H1 (cell line): Measurements from ENCODE around the gene NANOS3. TPM values are rescaled to one million over a fixed set of nuclear protein-coding genes. Genes with fewer than 3 reads are reported as not detected.

Source experiments
- CTCF ChIA-PET: fragments of 300-600 bp; sonication (Branson Sonifier 250); formaldehyde crosslinking; loops from one replicate; lab custom pipeline; 2021; ENCODE audit not compliant: partially characterized antibody; lab: Charles Lee
- POLR2A ChIA-PET: fragments of 300-600 bp; sonication (Branson Sonifier 250); formaldehyde crosslinking; loops from one replicate; lab custom pipeline; 2021; ENCODE audit warnings: inconsistent platforms; ENCODE audit not compliant: partially characterized antibody; lab: Charles Lee
- DNase-seq, 2 experiments: peaks; one replicate each; pipeline versions ENCODE4 v3.0.0 to v3.0.0-alpha.2; 2010 to 2022; ENCODE audit warnings: low spot score in 2 of 2, low read depth in 1 of 2, mixed read lengths in 1 of 2
- FAIRE-seq: peaks from 2 replicates; lab custom pipeline; 2011; peaks lifted over from hg19 to GRCh38; lab: Jason Lieb, UNC
- H2AFZ ChIP-seq: 2 replicates; pipeline ENCODE4 v1.8.1; 2012; ENCODE audit warnings: low read length, inconsistent platforms
- H2AK5ac ChIP-seq: 2 replicates; pipeline ENCODE4 v1.6.1; 2013; ENCODE audit warnings: low read depth, low read length
- H2BK120ac ChIP-seq: replicated peaks from 2 replicates; pipeline ENCODE3; 2013; ENCODE audit warnings: low read depth, low read length, inconsistent platforms
- H2BK12ac ChIP-seq: 2 replicates; pipeline ENCODE4 v1.6.1; 2013; ENCODE audit warnings: low read depth, low read length
- H2BK15ac ChIP-seq: 2 replicates; pipeline ENCODE4 v1.6.1; 2013; ENCODE audit warnings: low read length
- H2BK20ac ChIP-seq: 2 replicates; pipeline ENCODE4 v1.6.1; 2013; ENCODE audit warnings: low read length
- H2BK5ac ChIP-seq: 2 replicates; pipeline ENCODE4 v1.6.1; 2013; ENCODE audit warnings: low read depth, low read length
- H3K14ac ChIP-seq: 2 replicates; pipeline ENCODE4 v1.6.1; 2013; ENCODE audit warnings: inconsistent platforms; ENCODE audit not compliant: insufficient read length
- H3K18ac ChIP-seq: 2 replicates; pipeline ENCODE4 v1.6.1; 2013; ENCODE audit warnings: low read length; ENCODE audit errors: extremely low read depth
- H3K23ac ChIP-seq: 2 replicates; pipeline ENCODE4 v1.6.1; 2013; ENCODE audit warnings: inconsistent platforms; ENCODE audit not compliant: insufficient read length
- H3K23me2 ChIP-seq: 2 replicates; pipeline ENCODE4 v1.6.1; 2013; ENCODE audit warnings: low read depth, low read length
- H3K27ac ChIP-seq: 2 replicates; pipeline ENCODE4 v1.6.1; 2011; ENCODE audit warnings: low read depth, low read length, inconsistent platforms
- H3K27me3 ChIP-seq, 4 experiments: replicated peaks in 1 of 4; 1 replicate in 1 of 4; 2 replicates in 3 of 4; pipeline versions ENCODE4 v1.6.1 to v1.8.1; 2011 to 2013; ENCODE audit warnings: low read length in 3 of 4, mild to moderate bottlenecking in 3 of 4, inconsistent platforms in 2 of 4, mixed read lengths in 2 of 4, moderate library complexity in 1 of 4; ENCODE audit not compliant: control insufficient read depth in 3 of 4, insufficient read depth in 3 of 4; ENCODE audit errors: extremely low read depth in 1 of 4
- H3K36me3 ChIP-seq, 4 experiments: 2 replicates each; pipeline versions ENCODE4 v1.6.1 to v1.8.1; 2011 to 2013; ENCODE audit warnings: mild to moderate bottlenecking in 4 of 4, low read length in 3 of 4, moderate library complexity in 2 of 4, control low read depth in 1 of 4, inconsistent platforms in 1 of 4; ENCODE audit not compliant: insufficient read depth in 4 of 4, control insufficient read depth in 2 of 4
- H3K4ac ChIP-seq: replicated peaks from 2 replicates; pipeline ENCODE3; 2013; ENCODE audit warnings: low read length, low read depth, mixed read lengths, inconsistent platforms; ENCODE audit not compliant: insufficient read length
- H3K4me1 ChIP-seq, 4 experiments: replicated peaks in 1 of 4; 1 replicate in 1 of 4; 2 replicates in 3 of 4; pipeline versions ENCODE4 v1.6.1 to v1.8.1; 2011 to 2013; ENCODE audit warnings: low read length in 3 of 4, inconsistent platforms in 2 of 4, mixed read lengths in 1 of 4; ENCODE audit not compliant: insufficient read depth in 4 of 4, control insufficient read depth in 3 of 4
- H3K4me2 ChIP-seq, 2 experiments: 2 replicates each; pipeline versions ENCODE4 v1.6.1 to v1.8.1; 2011 to 2013; ENCODE audit warnings: low read depth in 2 of 2, low read length in 2 of 2, control low read depth in 1 of 2, inconsistent platforms in 1 of 2, mild to moderate bottlenecking in 1 of 2; ENCODE audit not compliant: insufficient read depth in 1 of 2
- H3K4me3 ChIP-seq, 4 experiments: fragments of 200-600, 300-600 bp in 1 of 4; sonication (generic), shearing (Covaris generic), sonication (Bioruptor Twin) in 1 of 4; 2 replicates each; pipeline versions ENCODE4 v1.5.1 to v1.8.1; 2011 to 2016; ENCODE audit warnings: low read length in 4 of 4, low read depth in 3 of 4, control low read depth in 2 of 4, inconsistent platforms in 2 of 4, mild to moderate bottlenecking in 2 of 4, mixed read lengths in 1 of 4, moderate library complexity in 1 of 4; ENCODE audit not compliant: insufficient read depth in 2 of 4; ENCODE audit errors: extremely low read depth in 1 of 4
- H3K56ac ChIP-seq: replicated peaks from 2 replicates; pipeline ENCODE3; 2013; ENCODE audit warnings: low read depth, mild to moderate bottlenecking, mixed read lengths, low read length, inconsistent platforms; ENCODE audit not compliant: insufficient read length
- H3K79me1 ChIP-seq: 2 replicates; pipeline ENCODE4 v1.6.1; 2013; ENCODE audit warnings: low read depth, low read length, control low read depth
- H3K79me2 ChIP-seq, 2 experiments: 2 replicates each; pipeline versions ENCODE4 v1.6.1 to v1.8.1; 2012 to 2013; ENCODE audit warnings: low read length in 2 of 2, mild to moderate bottlenecking in 2 of 2, inconsistent platforms in 1 of 2; ENCODE audit not compliant: insufficient read depth in 2 of 2, control insufficient read depth in 1 of 2
- H3K9ac ChIP-seq, 4 experiments: replicated peaks in 1 of 4; 1 replicate in 1 of 4; 2 replicates in 3 of 4; pipeline versions ENCODE4 v1.6.1 to v1.8.1; 2011 to 2013; ENCODE audit warnings: low read depth in 3 of 4, low read length in 3 of 4, control low read depth in 2 of 4, mild to moderate bottlenecking in 2 of 4, moderate library complexity in 2 of 4, inconsistent platforms in 1 of 4; ENCODE audit errors: extremely low read depth in 1 of 4
- H3K9me3 ChIP-seq, 2 experiments: 2 replicates each; pipeline versions ENCODE4 v1.6.1 to v1.8.1; 2012 to 2013; ENCODE audit warnings: mild to moderate bottlenecking in 2 of 2, moderate library complexity in 2 of 2, control low read depth in 1 of 2, inconsistent platforms in 1 of 2, low read depth in 1 of 2, low read length in 1 of 2, mixed read lengths in 1 of 2; ENCODE audit not compliant: insufficient read depth in 2 of 2
- H4K20me1 ChIP-seq, 2 experiments: replicated peaks in 1 of 2; 2 replicates each; pipeline versions ENCODE3 to v1.8.1; 2011 to 2013; ENCODE audit warnings: inconsistent platforms in 2 of 2, low read length in 2 of 2, mild to moderate bottlenecking in 1 of 2; ENCODE audit not compliant: insufficient read depth in 2 of 2, control insufficient read depth in 1 of 2
- H4K5ac ChIP-seq: 2 replicates; pipeline ENCODE4 v1.6.1; 2013; ENCODE audit warnings: low read length, low read depth, mixed read lengths, inconsistent platforms; ENCODE audit not compliant: insufficient read length
- H4K8ac ChIP-seq: 2 replicates; pipeline ENCODE4 v1.8.0; 2013; ENCODE audit warnings: mild to moderate bottlenecking, moderate library complexity, low read length, inconsistent platforms; ENCODE audit not compliant: insufficient read depth; ENCODE audit errors: extremely low read depth
- H4K91ac ChIP-seq: replicated peaks from 2 replicates; pipeline ENCODE3; 2013; ENCODE audit warnings: low read length, mixed read lengths, inconsistent platforms; ENCODE audit not compliant: insufficient read length
- HDAC6 ChIP-seq: IDR thresholded peaks from one replicate; pipeline ENCODE4 v1.7.1; 2012; ENCODE audit warnings: low read depth, mild to moderate bottlenecking, inconsistent platforms, low read length, moderate library complexity
- KDM1A ChIP-seq: fragments of 200-600, 300-600 bp; sonication (generic); IDR thresholded peaks from 2 replicates; pipeline ENCODE4 v1.7.1; 2016; ENCODE audit warnings: mild to moderate bottlenecking, low read length, borderline replicate concordance
- MAFK ChIP-seq: IDR thresholded peaks from 2 replicates; pipeline ENCODE4 v1.6.1; 2012; ENCODE audit warnings: low read depth, mild to moderate bottlenecking, improper control_type of control experiment, low read length
- SIN3A ChIP-seq, 2 experiments: IDR thresholded peaks in 1 of 2; conservative IDR thresholded peaks in 1 of 2; 2 replicates each; pipeline ENCODE4 v1.6.1; 2011 to 2012; ENCODE audit warnings: low read length in 2 of 2, improper control_type of control experiment in 1 of 2, low read depth in 1 of 2, mild to moderate bottlenecking in 1 of 2
- SIX5 ChIP-seq: IDR thresholded peaks from 2 replicates; pipeline ENCODE4 v1.6.1; 2011; ENCODE audit warnings: mild to moderate bottlenecking, low read depth, low read length
- SP1 ChIP-seq: IDR thresholded peaks from 2 replicates; pipeline ENCODE4 v1.6.1; 2011; ENCODE audit warnings: low read depth, low read length
- TAF7 ChIP-seq: optimal IDR thresholded peaks from 2 replicates; pipeline ENCODE3; 2011; ENCODE audit warnings: low read depth, mild to moderate bottlenecking, inconsistent platforms, low read length, moderate library complexity, borderline replicate concordance
- TBP ChIP-seq: IDR thresholded peaks from 2 replicates; pipeline ENCODE4 v1.6.1; 2011; ENCODE audit warnings: low read depth, low read length, improper control_type of control experiment
- WGBS, 2 experiments: shearing (Covaris generic) in 1 of 2; methylation state at CpG; one replicate each; pipeline versions ENCODE4 v1.1.6 to v1.1.7; 2013 to 2015; ENCODE audit warnings: low lambda C conversion rate in 2 of 2, mixed read lengths in 2 of 2, inconsistent platforms in 1 of 2, low coverage in 1 of 2, missing lambda C conversion rate in 1 of 2; ENCODE audit not compliant: insufficient replicate concordance in 2 of 2, insufficient coverage in 1 of 2, insufficient read length in 1 of 2; ENCODE audit errors: extremely low coverage in 1 of 2, missing lambda C conversion rate in 1 of 2; 5-methylcytosine and 5-hydroxymethylcytosine counted together
- polyA plus RNA-seq, 7 experiments: library from polyadenylated mRNA; depleted of rRNA in 3 of 7; stranded (reverse) in 5 of 7; unstranded in 2 of 7; fragments of >200 nt in 5 of 7; fragments of 200-250 nt in 2 of 7; gene quantifications; 1 replicate in 5 of 7; 2 replicates in 1 of 7; 4 replicates in 1 of 7; pipeline versions ENCODE4 v1.2.1 to v1.2.3, GENCODE V29; 2011 to 2013; ENCODE audit warnings: missing spikeins in 2 of 7, mixed read lengths in 2 of 7
- total RNA-seq: library from RNA; stranded (reverse); fragmentation: NEBNext Ultra II Directional; extraction: Animal tissue kit (Norgen Biotek cat#: 25700); gene quantifications from 2 replicates; pipeline ENCODE4 v1.2.1, GENCODE V29; 2021
- TF ChIP-seq, protein P1 (sequence below): IDR thresholded peaks from 2 replicates; pipeline ENCODE4 v1.6.1; 2011; ENCODE audit warnings: low read length, improper control_type of control experiment
- TF ChIP-seq, protein P2 (sequence below): IDR thresholded peaks from 2 replicates; pipeline ENCODE4 v1.6.1; 2012; ENCODE audit warnings: inconsistent platforms

Gene NANOS3
- total and polyA plus RNA-seq, 2 of the 8 experiments (the other 6 are each of a cell fraction or from before 2014, with no cell fraction given) = 0.62 TPM; not detected in 1

DNA sequence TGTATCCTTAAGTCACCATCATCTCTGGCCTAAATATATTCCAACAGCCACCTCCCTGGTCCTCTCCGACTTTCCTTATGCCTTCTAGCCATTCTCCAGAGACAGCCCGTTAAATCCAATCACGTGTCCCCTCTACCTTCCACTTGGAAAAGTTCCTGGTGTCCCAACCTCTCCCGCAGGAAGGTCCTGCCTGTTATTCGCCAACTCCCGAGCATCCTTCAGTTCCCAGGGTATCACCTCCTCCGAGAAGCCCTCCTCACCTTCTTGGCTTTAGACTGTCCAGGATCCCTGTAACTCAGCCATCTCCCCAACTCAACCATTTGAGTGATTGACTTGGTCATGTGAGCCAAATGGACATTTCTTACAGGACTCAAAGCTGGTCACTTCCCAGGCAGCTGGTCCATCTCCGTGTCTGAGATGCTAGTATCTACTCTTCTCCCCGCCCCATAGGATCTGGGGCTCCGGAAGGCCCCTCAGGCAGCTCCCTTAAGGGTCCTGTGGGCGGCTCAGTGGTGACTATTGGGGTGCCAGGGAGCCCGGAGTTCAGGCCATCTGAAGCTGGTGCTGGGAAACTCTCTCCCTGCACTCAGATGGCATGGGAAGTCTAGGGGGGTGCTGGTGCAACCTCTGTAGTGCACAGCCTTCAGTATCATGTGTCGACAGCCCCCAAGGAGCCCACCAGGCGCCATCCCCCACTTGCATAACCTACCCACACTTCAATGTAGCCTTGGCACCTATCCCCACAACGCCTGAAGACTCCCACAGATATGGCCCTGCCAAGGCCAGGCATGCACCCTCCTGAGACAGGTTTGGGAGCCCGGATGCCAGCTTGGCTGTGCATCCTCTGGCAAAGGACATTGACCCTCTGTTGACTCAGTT is 27.9 kb upstream of the NANOS3 start:
- H2BK120ac ChIP-seq = peak overlapping the region; percentile 9
- peak overlapping the region; percentile 29; the same call in 1 of the 2 replicates for H2BK20ac ChIP-seq
- no peak overlapping the region for H3K23ac ChIP-seq
- H3K18ac ChIP-seq = no peak overlapping the region
- H4K5ac ChIP-seq = no peak overlapping the region
- H3K56ac ChIP-seq = no peak overlapping the region
- H3K27me3 ChIP-seq = no peaks in the 10 kb centered on the region
- H3K79me1 ChIP-seq = no peaks in the 10 kb centered on the region
- no peak for FAIRE-seq
- H3K14ac ChIP-seq = no peak overlapping the region
- 85% methylated on average over 16 of the region's 16 CpGs; no CpG with 5 or more reads in 1 of the 2 experiments for WGBS, 2 experiments
- ChIA-PET POLR2A (interaction anchor here (0.5 to 9.2 kb wide), 9 partner anchors 10 to 412 kb away, joined by 3 to 62 read pairs (median 4); partner anchors contain the start of gene ZSWIM4), CTCF (interaction anchor here (1.2 to 4.8 kb wide), 5 partner anchors 9 to 15 kb away, joined by 3 to 32 read pairs (median 5); no protein-coding TSS in a partner anchor)
- H3K9me3 ChIP-seq = no peaks in the 10 kb centered on the region
- no peak overlapping the region for H3K9ac ChIP-seq
- no peak overlapping the region for H3K4me3 ChIP-seq
- H3K4me1 ChIP-seq = peaks cover 6 to 26% (median 20%) of the 10 kb centered on the region in 4 experiments
- no peak overlapping the region for H3K4ac ChIP-seq
- H3K4me2 ChIP-seq = no peak overlapping the region; a peak in 1 of 4 replicates
- H3K79me2 ChIP-seq = no peaks in the 10 kb centered on the region
- no peak overlapping the region for H2AFZ ChIP-seq
- H2BK5ac ChIP-seq = 0 out of 2 replicates have a peak overlapping the region, but pooled peaks have one; percentile 1
- H4K20me1 ChIP-seq = no peaks in the 10 kb centered on the region
- no peaks in the 10 kb centered on the region for H3K36me3 ChIP-seq
- H2BK15ac ChIP-seq = peak overlapping the region; percentile 21; the same call in 1 of the 2 replicates
- no peak overlapping the region for H4K91ac ChIP-seq
- H2BK12ac ChIP-seq = peak overlapping the region; percentile 52; the same call in 1 of the 2 replicates
- no peak for DNase-seq
- H2AK5ac ChIP-seq = peak overlapping the region; percentile 68
- H3K27ac ChIP-seq = no peak overlapping the region
- H3K23me2 ChIP-seq = peaks cover 13% of the 10 kb centered on the region; the same call in 1 of the 2 replicates
- peak overlapping the region; percentile 88 for H4K8ac ChIP-seq
- TF ChIP-seq HDAC6 (no peak), TBP (no peak), TAF7 (no peak), SIX5 (no peak), SP1 (no peak), SIN3A (conservative IDR thresholded peaks at IDR 0.05 in 1 of 2, IDR thresholded peaks at IDR 0.05 in 1 of 2; ENCODE audit: low read depth in 1 of 2, low read length in 2 of 2) (no peak), KDM1A (no peak), MAFK (no peak)
- TF ChIP-seq, protein P1, sequence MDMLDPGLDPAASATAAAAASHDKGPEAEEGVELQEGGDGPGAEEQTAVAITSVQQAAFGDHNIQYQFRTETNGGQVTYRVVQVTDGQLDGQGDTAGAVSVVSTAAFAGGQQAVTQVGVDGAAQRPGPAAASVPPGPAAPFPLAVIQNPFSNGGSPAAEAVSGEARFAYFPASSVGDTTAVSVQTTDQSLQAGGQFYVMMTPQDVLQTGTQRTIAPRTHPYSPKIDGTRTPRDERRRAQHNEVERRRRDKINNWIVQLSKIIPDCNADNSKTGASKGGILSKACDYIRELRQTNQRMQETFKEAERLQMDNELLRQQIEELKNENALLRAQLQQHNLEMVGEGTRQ = no peak
- TF ChIP-seq, protein P2, sequence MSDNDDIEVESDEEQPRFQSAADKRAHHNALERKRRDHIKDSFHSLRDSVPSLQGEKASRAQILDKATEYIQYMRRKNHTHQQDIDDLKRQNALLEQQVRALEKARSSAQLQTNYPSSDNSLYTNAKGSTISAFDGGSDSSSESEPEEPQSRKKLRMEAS = no peak
